ENCODE results near the gene TRIM17.

- TF ChIP-seq CTCF (conservative IDR thresholded peaks at IDR 0.05 in 1 of 2, IDR thresholded peaks at IDR 0.05 in 1 of 2; ENCODE audit: low read depth in 1 of 2, low read length in 2 of 2): no peak
- no peak for TF ChIP-seq EZH2 (IDR thresholded peaks at IDR 0.05; ENCODE audit: low read length, missing control alignments)
Observed at GRCh38 chr1:228359613-228360532, 56.8 kb downstream of the TRIM17 start.
